K562 (cell line): Measurements from ENCODE around the gene ALK. TPM values are rescaled to one million over a fixed set of nuclear protein-coding genes. Genes with fewer than 3 reads are reported as not detected.

Source experiments
- ATAC-seq: fragments of 200-7000 bp; cut with Tn5 transposase; 3 replicates; pipeline ENCODE4 v1.9.1; 2020; ENCODE audit warnings: moderate library complexity
- BruUV-seq: library from RNA; stranded (reverse); fragments of 400-500 nt; replicated peaks from 2 replicates; lab custom pipeline; 2021; lab: Mats Ljungman, UMichigan
- CTCF ChIA-PET: fragments of 300-600 bp; formaldehyde crosslinking; extraction: SDS; loops from one replicate; lab custom pipeline; 2021; ENCODE audit warnings: low intra/inter-chr PET ratio; lab: Yijun Ruan, JAX
- POLR2A ChIA-PET: fragments of 300-600, 350-650 bp; sonication (Branson Sonifier 250); formaldehyde crosslinking; extraction: SDS; loops from one replicate; lab custom pipeline; 2021; ENCODE audit warnings: antibody characterized with exemption, inconsistent platforms; lab: Yijun Ruan, JAX
- DNase-seq, 4 experiments: peaks; one replicate each; pipeline versions ENCODE4 v3.0.0 to v3.0.0-alpha.2; 2011 to 2018; ENCODE audit warnings: low spot score in 3 of 4, mixed read lengths in 3 of 4; ENCODE audit errors: extremely low read depth in 1 of 4
- FAIRE-seq: peaks from 2 replicates; lab custom pipeline; 2011; peaks lifted over from hg19 to GRCh38; lab: Jason Lieb, UNC
- H2AFZ ChIP-seq: 2 replicates; pipeline ENCODE4 v1.6.0; 2011; ENCODE audit warnings: low read depth, low read length, control low read depth, inconsistent platforms
- H3K27ac ChIP-seq: fragments of 200-600 bp; 3 replicates; pipeline ENCODE4 v1.8.0; 2011; ENCODE audit warnings: low read depth, mild to moderate bottlenecking, control low read depth, inconsistent platforms, low read length, moderate library complexity, mixed read lengths; ENCODE audit errors: extremely low read depth
- H3K27me3 ChIP-seq, 2 experiments: fragments of 300-600 bp in 1 of 2; 2 replicates in 1 of 2; 3 replicates in 1 of 2; pipeline versions ENCODE4 v1.6.0 to v1.8.0; 2011; ENCODE audit warnings: inconsistent platforms in 2 of 2, low read length in 2 of 2, mild to moderate bottlenecking in 1 of 2, mixed read lengths in 1 of 2, moderate library complexity in 1 of 2; ENCODE audit not compliant: control insufficient read depth in 2 of 2, insufficient read depth in 2 of 2
- H3K36me3 ChIP-seq: fragments of 300-600 bp; 3 replicates; pipeline ENCODE4 v1.8.0; 2011; ENCODE audit warnings: mild to moderate bottlenecking, low read length, inconsistent platforms; ENCODE audit not compliant: control insufficient read depth, insufficient read depth
- H3K4me1 ChIP-seq, 2 experiments: fragments of 200-600 bp in 1 of 2; replicated peaks in 1 of 2; 2 replicates in 1 of 2; 3 replicates in 1 of 2; pipeline versions ENCODE4 v1.5.1 to v1.8.0; 2011; ENCODE audit warnings: inconsistent platforms in 2 of 2, low read length in 2 of 2, mild to moderate bottlenecking in 1 of 2, mixed read lengths in 1 of 2, moderate library complexity in 1 of 2; ENCODE audit not compliant: control insufficient read depth in 2 of 2, insufficient read depth in 2 of 2
- H3K4me2 ChIP-seq: 2 replicates; pipeline ENCODE4 v1.6.1; 2011; ENCODE audit warnings: low read length, control low read depth, inconsistent platforms, mixed read lengths; ENCODE audit not compliant: insufficient read depth
- H3K4me3 ChIP-seq: fragments of 200-600 bp; sonication (generic), shearing (Covaris generic); 2 replicates; pipeline ENCODE4 v1.5.1; 2016; ENCODE audit warnings: control low read depth, inconsistent platforms
- H3K79me2 ChIP-seq: fragments of 200-600 bp; 3 replicates; pipeline ENCODE4 v1.8.0; 2011; ENCODE audit warnings: low read length, inconsistent platforms; ENCODE audit not compliant: control insufficient read depth, insufficient read depth
- H3K9ac ChIP-seq, 2 experiments: 2 replicates each; pipeline versions ENCODE4 v1.6.0 to v1.6.1; 2011; ENCODE audit warnings: low read depth in 2 of 2, low read length in 2 of 2, control low read depth in 1 of 2, inconsistent platforms in 1 of 2, mild to moderate bottlenecking in 1 of 2, mixed read lengths in 1 of 2; ENCODE audit not compliant: insufficient read depth in 1 of 2
- H3K9me1 ChIP-seq: one replicate; pipeline ENCODE4 v1.6.0; 2011; ENCODE audit warnings: inconsistent platforms, mild to moderate bottlenecking, low read length, moderate library complexity; ENCODE audit not compliant: control insufficient read depth, insufficient read depth
- H3K9me3 ChIP-seq: replicated peaks from 2 replicates; pipeline ENCODE4 v1.5.1; 2011; ENCODE audit warnings: low read depth, low read length, inconsistent platforms; ENCODE audit not compliant: control insufficient read depth, insufficient read depth
- H4K20me1 ChIP-seq: replicated peaks from 2 replicates; pipeline ENCODE4 v1.6.1; 2011; ENCODE audit warnings: low read length, inconsistent platforms, mixed read lengths; ENCODE audit not compliant: control insufficient read depth, insufficient read depth
- BRD4 ChIP-seq: fragments of 200-600 bp; sonication (generic); IDR thresholded peaks from 2 replicates; pipeline ENCODE4 v1.6.1; 2017; ENCODE audit warnings: inconsistent platforms
- DACH1 ChIP-seq: fragments of 450-650 bp; IDR thresholded peaks from 2 replicates; pipeline ENCODE4 v1.6.1; 2018; ENCODE audit not compliant: partially characterized antibody
- E2F1 ChIP-seq: sonication (generic); formaldehyde crosslinking; IDR thresholded peaks from 2 replicates; pipeline ENCODE4 v1.8.1; 2023; ENCODE audit warnings: mild to moderate bottlenecking, missing genetic modification reagents, moderate library complexity
- EP400 ChIP-seq: fragments of 450-650 bp; IDR thresholded peaks from 2 replicates; pipeline ENCODE4 v1.6.1; 2017; ENCODE audit warnings: antibody characterized with exemption, mild to moderate bottlenecking, moderate library complexity
- PATZ1 ChIP-seq: fragments of 250-450 bp; sonication (Bioruptor Pico); IDR thresholded peaks from 2 replicates; pipeline ENCODE4 v1.5.0; 2020; ENCODE audit warnings: mild to moderate bottlenecking, borderline replicate concordance
- SIN3B ChIP-seq: fragments of 450-650 bp; IDR thresholded peaks from 2 replicates; pipeline ENCODE4 v1.6.1; 2017; ENCODE audit warnings: low read depth, mild to moderate bottlenecking, moderate library complexity
- TFAP4 ChIP-seq: sonication (generic); formaldehyde crosslinking; IDR thresholded peaks from 2 replicates; pipeline ENCODE4 v1.8.0; 2022; ENCODE audit warnings: missing genetic modification reagents, mild to moderate bottlenecking, moderate library complexity, borderline replicate concordance
- WGBS: fragments of 100-300 bp; shearing (Covaris generic); methylation state at CpG from one replicate; pipeline ENCODE4 v1.1.6; 2016; ENCODE audit warnings: low coverage, mixed read lengths; ENCODE audit not compliant: insufficient coverage; ENCODE audit errors: missing lambda C conversion rate; 5-methylcytosine and 5-hydroxymethylcytosine counted together
- in situ Hi-C: fragments of 300-500 bp; cut with MboI; formaldehyde crosslinking; loops from 4 replicates; pipeline ENCODE4 v1.15.0; 2018; ENCODE audit warnings: inconsistent platforms, mixed read lengths
- intact Hi-C: fragments of 100-400 bp; cut with micrococcal nuclease; formaldehyde crosslinking; loops from 2 replicates; pipeline ENCODE4 v1.14.2; 2022
- polyA plus RNA-seq, 8 experiments: library from polyadenylated mRNA; depleted of rRNA in 4 of 8; stranded (reverse) in 5 of 8; unstranded in 3 of 8; fragments of >200 nt; fragmentation: Nextera tagmentation in 2 of 8; fragmentation: Illumina TruSeq in 1 of 8; extraction: Ambion mirVana in 2 of 8; extraction: Trizol in 1 of 8; gene quantifications; 2 replicates each; pipeline versions ENCODE4 v1.2.1 to v1.2.3, GENCODE V29; 2011 to 2014; ENCODE audit warnings: inconsistent platforms in 1 of 8, missing spikeins in 1 of 8
- total RNA-seq, 7 experiments: library from RNA; depleted of rRNA in 6 of 7; stranded (reverse); fragments of >200 nt in 6 of 7; fragmentation: Illumina TruSeq in 2 of 7; extraction: Trizol in 2 of 7; gene quantifications; 2 replicates each; pipeline versions ENCODE4 v1.2.1 to v1.2.3, GENCODE V29; 2011 to 2021; ENCODE audit warnings: low replicate concordance in 1 of 7

ALK gene
- total and polyA plus RNA-seq, 9 of the 15 experiments (the other 6 are each of a cell fraction or from before 2014, with no cell fraction given), result not detected

- Histone ChIP-seq H3K27ac (no peak overlapping the region), H3K9me3 (no peaks in the 10 kb centered on the region), H3K79me2 (no peaks in the 10 kb centered on the region), H3K9ac (no peak overlapping the region), H3K4me2 (no peak overlapping the region), H3K27me3 (peaks cover 0 to 5% of the 10 kb centered on the region in 2 experiments; a peak in 2 of 5 replicates), H3K4me1 (no peaks in the 10 kb centered on the region), H3K36me3 (no peaks in the 10 kb centered on the region), H3K4me3 (no peak overlapping the region), H3K9me1 (no peaks in the 10 kb centered on the region), H4K20me1 (no peaks in the 10 kb centered on the region), H2AFZ (no peak overlapping the region)
- TF ChIP-seq SIN3B (no peak), E2F1 (no peak), TFAP4 (no peak), PATZ1 (no peak), DACH1 (no peak), EP400 (no peak), BRD4 (no peak)
- intact Hi-C loops (no loop called here), in situ Hi-C loops (no loop called here)
- FAIRE-seq (no peak), ATAC-seq (no peak), DNase-seq (no peak)
- 4% methylated on average over 2 of the region's 2 CpGs for WGBS
- ChIA-PET POLR2A (no interaction called here), CTCF (no interaction called here)
- BruUV-seq, result no TSS peak
Observed at GRCh38 chr2:29382486-29382885, 538.9 kb downstream of the ALK start.
